Fibroblast of skin of back (primary cell): ENCODE results near the gene TRMT61A. TPM values are rescaled to one million over a fixed set of nuclear protein-coding genes. Genes with fewer than 3 reads are reported as not detected.

Source experiments
- DNase-seq: peaks from one replicate; pipeline ENCODE4 v3.0.0-alpha.2; 2013
- polyA plus RNA-seq, 2 experiments: library from polyadenylated mRNA; unstranded; fragments of 120-200 nt; gene quantifications; one replicate each; pipeline ENCODE4 v1.2.1, GENCODE V29; 2013; ENCODE audit not compliant: insufficient read length in 2 of 2

Gene TRMT61A
- polyA plus RNA-seq (2013, experiment 1 of 2; ENCODE audit: insufficient read length): 12.1 TPM
- polyA plus RNA-seq (2013, experiment 2 of 2; ENCODE audit: insufficient read length): 7.1 TPM

DNA sequence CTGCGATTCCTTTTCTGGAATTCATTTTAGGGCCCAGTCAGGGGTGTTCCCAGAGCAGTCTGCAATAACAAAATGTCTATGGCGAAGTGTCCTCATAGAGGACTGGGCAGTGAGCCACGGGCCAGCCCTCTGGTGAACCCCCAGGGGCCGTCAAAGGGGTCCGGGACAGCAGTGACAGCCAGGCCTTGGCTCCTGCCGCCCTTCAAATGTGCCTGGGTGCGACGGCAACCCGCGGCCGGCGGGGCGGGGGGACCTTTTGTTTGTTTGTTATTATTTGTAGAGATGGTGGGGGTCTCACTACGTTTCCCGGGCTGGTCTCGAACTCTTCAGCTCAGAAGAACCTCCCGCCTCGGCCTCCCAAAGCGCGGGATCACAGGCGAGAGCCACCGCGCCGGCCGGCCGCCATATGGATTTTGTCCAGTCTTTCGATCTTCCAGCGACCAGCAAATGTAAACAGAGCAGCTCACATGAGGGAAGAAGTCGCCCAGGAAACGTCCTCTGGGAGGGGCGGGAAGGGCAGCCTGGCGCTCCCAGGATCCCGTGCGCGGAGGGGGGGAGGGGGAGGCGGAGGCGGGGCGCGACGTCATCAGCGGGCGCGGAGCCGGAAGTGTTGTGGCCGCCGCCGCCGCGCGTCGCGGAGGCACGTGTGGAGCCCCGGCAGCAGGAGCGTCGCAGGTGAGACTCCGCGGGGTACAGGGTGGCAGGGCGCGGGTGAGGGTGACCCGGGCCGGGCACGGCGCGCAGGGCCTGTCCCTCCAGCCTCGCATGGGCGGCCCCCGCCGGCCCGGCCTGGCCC, at the start of gene TRMT61A:
TRMT61A (plus strand) TSS at position 610 of the 796 bp plus-strand sequence. CDS start 783 bp downstream, outside the sequence.
- peak; percentile 90 for DNase-seq

- DNase-seq: no peak
These were observed 48.4 kb upstream of the TRMT61A start for GRCh38 chr14:103480595-103480994.

DNA sequence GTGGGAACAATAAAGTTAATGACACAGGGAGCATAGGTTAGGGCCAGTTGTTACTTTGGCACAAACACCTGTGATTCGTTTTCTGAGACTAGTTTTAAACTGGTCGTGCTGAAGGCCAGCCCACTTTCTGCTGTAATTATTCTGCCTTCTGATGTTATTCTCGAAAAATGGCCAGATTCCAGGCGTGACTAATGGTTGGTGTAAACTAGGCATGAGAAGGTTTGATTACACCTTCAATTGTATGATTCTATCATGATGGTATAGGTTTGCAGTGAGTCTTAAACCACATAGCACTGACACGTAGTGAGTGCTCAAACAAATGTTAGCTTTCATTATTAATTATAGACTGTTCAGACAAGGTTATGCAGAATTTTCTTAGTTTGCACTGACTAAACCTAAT, 45.4 kb upstream of the TRMT61A start:
- peak; percentile 54 for DNase-seq

GRCh38 chr14:103485504-103485903, 43.5 kb upstream of the TRMT61A start:
- no peak for DNase-seq

- DNase-seq: no peak
These were observed 40.9 kb upstream of the TRMT61A start for GRCh38 chr14:103488071-103488470.

DNA sequence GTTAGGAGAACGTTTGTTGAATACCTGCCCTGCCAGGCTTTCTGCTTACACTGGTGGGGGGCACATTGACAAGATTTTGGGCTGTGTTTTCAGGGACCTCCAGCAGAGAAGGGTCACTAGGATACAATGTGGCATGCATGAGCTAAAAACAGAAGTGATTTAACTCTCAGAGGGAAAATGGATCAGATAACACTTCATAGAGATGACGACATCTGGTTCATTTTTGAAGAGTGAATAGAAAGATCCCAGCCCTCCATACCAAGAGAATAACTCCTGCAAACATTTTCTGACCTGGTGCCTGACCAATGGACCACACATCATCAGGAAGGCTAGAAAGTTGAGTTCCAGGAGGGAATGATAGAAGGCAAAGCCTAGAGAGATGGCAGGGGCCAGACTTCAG, 40.0 kb upstream of the TRMT61A start:
- DNase-seq: peak; percentile 78

- peak; percentile 72 for DNase-seq
These were observed 39.4 kb upstream of the TRMT61A start for GRCh38 chr14:103489621-103490020.

DNA sequence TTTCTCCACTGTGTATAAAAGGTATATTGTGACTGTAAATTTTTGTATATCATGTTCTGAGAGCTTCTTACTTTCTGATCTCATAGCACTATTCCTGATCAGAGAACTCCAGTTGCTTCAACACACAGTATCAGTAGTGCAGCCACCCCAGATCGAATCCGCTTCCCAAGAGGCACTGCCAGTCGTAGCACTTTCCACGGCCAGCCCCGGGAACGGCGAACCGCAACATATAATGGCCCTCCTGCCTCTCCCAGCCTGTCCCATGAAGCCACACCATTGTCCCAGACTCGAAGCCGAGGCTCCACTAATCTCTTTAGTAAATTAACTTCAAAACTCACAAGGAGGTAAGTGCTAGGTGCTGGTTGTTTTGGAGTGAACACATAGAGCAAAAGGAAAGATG, 37.3 kb upstream of the TRMT61A start:
- no peak for DNase-seq

GRCh38 chr14:103492156-103492925, 36.7 kb upstream of the TRMT61A start:
- no peak for DNase-seq

DNA sequence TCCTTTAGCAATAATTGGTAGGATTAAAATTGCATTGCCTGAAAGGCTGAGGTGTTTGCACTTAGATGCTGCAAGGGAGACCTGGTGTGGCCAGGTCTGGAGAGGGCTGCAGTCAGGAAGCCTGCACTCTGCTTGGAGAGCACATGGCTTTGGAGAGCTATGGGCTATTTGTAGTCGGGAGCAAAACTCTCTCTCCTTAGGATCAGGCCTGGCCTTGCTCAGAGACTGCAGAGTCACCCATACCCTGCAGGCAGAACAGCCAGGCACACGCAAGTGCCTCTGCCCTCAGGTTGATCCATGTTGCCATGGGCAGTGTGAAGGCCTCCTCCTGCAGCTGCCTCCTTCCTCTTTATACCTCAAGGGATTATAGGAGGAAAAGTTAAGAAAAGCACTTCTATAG, 33.1 kb upstream of the TRMT61A start:
- DNase-seq: no peak

GRCh38 chr14:103496776-103497175, 32.2 kb upstream of the TRMT61A start:
- DNase-seq: no peak

GRCh38 chr14:103499709-103500108, 29.3 kb upstream of the TRMT61A start:
- DNase-seq: no peak

DNA sequence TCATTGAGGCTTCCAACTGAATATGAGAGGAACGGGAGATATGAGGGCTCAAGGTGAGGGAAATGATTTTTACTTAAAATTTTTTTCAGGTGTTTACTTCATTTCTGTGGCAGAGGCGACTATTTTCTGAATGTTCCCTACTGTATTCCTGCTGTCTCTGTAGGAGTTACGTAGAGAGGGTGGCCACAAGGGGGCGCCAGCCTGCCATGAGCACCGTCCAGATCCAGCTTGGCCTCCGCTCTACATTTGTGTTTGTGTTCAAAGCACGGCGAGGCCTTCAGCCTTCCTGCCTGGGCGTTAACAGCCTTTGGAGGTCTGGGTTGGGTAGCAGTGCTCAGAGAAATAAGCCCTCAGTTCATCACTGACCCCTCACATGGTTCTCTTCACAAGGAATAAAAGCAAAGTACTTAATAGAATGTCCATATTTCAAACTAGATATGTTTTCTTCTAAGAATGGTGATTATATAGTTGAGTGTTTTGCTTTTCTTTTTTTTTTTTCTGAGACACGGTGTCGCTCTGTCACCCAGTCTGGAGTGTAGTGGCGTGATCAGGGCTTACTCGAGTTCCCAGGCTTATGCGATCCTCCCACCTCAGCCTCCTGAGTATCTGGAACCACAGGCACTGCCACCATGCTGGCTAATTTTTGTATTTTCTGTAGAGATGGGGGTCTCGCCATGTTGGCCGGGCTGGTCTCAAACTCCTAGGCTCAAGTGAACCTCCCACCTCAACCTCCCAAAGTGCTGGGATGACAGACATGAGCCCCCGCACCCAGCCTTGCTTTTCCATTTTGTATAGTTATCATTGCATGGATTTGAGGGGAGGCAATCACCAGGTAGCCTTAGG, 28.6 kb upstream of the TRMT61A start:
- peak; percentile 75 for DNase-seq

DNA sequence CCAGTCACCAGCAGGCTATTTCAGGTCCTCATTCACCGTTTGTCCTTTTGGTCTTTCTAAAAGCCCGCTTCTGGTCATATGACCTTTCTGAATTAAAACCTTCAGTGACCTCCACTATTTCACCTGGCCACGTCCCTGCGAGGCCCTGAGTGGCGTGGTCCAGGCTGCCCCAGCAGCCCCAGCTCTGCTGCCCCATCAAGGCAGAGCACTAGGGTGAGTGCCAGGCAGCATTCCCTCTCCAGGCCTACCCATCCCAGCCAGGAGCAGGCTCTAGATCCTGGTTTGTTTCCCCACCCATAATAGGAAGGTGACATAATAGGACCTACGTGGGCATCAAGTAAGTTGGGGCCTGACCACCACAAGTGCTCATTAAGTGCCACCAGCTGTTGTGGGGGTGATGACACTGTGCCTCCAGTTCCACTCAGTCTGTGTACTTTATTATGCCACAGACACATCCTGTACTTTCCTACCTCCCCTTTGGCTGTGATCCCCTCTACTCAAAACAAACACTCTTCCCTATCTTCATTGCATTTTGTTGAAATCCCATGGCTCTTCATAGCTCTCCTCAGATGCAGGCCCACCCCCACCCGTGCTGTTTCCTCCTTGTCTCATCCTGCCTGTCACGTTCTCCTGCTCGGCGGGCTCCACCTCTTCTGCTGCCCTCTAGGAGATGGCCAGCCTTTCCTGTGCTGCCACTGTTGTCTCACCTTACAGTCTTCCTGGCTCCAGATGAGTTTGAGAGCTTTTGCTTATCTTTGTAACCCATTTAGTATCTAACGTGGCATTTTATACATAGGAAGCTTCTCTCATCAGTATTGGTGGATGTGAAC, 27.7 kb upstream of the TRMT61A start:
- DNase-seq: no peak

DNA sequence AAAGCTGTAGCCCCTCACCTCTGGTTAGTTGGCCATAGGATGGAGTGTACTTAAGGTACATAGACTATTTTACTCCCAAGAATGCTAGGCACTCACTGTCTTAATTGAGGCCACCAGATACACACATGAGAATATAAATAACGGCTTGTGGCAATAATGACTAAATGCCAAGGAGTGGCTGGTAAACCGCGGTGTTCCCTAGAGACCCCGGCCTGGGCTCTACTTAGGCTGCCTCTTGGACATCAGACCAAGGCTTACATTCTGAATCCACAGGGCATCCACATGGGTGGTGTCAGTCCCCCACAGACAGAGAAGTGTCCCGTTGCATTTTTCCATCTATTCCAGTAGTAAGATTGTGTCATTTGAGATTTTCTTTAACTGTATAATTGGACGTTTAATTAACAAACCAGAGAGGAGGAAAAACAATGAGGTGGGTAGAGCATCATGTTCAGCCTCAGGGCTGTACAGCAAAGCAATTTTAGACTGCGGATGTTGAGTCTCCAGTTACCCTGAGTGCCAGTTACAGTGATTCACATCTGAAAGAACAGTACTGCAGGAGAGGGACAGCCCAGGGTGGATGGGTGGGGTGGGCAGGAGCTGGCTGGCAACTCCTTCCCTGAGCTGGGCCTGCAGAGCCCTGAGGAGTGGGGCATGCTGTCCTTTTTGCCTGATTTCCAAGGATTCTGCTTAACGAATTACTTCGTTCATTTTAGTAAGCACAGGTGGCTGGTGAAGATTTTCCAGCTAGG, 26.9 kb upstream of the TRMT61A start:
- DNase-seq: no peak

DNA sequence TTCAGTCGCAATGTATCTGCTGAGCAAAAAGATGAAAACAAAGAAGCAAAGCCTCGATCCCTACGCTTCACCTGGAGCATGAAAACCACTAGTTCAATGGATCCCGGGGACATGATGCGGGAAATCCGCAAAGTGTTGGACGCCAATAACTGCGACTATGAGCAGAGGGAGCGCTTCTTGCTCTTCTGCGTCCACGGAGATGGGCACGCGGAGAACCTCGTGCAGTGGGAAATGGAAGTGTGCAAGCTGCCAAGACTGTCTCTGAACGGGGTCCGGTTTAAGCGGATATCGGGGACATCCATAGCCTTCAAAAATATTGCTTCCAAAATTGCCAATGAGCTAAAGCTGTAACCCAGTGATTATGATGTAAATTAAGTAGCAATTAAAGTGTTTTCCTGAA, 26.1 kb upstream of the TRMT61A start:
- no peak for DNase-seq

DNA sequence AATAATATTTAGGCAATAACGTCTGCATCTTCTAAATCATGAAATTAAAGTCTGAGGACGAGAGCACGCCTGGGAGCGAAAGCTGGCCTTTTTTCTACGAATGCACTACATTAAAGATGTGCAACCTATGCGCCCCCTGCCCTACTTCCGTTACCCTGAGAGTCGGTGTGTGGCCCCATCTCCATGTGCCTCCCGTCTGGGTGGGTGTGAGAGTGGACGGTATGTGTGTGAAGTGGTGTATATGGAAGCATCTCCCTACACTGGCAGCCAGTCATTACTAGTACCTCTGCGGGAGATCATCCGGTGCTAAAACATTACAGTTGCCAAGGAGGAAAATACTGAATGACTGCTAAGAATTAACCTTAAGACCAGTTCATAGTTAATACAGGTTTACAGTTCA, 25.7 kb upstream of the TRMT61A start:
- DNase-seq: no peak

DNA sequence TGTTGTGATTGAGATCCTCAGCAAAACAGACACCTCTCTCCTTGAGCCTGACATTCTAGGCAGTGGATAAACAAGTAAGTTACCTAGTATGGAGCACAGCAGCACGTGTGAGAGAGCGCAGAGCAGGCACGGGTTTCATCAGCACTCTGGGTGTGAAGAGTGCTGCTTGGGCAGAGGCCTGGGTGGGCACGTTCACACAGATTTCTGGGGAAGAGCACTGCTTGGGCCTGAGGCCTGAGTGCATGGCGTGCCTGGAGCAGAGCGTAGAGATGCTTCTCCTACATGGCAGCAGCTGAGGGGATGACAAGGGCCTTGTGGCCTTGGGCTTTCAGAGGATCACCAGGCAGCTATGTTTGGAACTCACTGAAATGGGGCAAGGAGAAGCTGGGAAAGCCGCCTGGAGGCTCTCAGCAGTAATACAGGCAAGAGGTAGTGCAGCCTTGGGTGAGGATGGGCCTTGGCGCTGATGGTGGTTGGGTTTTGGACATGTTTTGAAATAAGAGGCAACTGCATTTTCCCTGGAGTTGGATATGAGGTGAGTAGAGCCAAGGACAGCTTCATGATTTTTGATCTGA, 23.9 kb upstream of the TRMT61A start:
- DNase-seq: no peak

- no peak for DNase-seq
These were observed 21.2 kb upstream of the TRMT61A start for GRCh38 chr14:103507751-103508150.

- DNase-seq: no peak
These were observed 20.3 kb upstream of the TRMT61A start for GRCh38 chr14:103508521-103509329.
